DMS 273 treated with DMSO at 0.1 percent for 48 hours (cell line): ENCODE results near the gene TRPM1.

ENCODE experiments used
- DNase-seq: peaks from one replicate; lab custom pipeline; 2025; lab: John Stamatoyannopoulos, UW

The TRPM1 gene

GRCh38 chr15:31101262-31102038 lies at the start of gene TRPM1:
TSS of gene TRPM1 (minus strand) at chr15:31101725. CDS start at chr15:31081355, 20,370 bp downstream.
- no peak for DNase-seq

GRCh38 chr15:31150732-31151231 lies 49.3 kb upstream of the TRPM1 start:
- DNase-seq, result no peak

GRCh38 chr15:31149987-31150386 lies 48.5 kb upstream of the TRPM1 start:
- DNase-seq, result no peak

GRCh38 chr15:31149088-31149505 lies 47.6 kb upstream of the TRPM1 start:
- DNase-seq, result no peak

GRCh38 chr15:31148297-31149087 lies 47.0 kb upstream of the TRPM1 start:
- no peak for DNase-seq

GRCh38 chr15:31147944-31148296 lies 46.4 kb upstream of the TRPM1 start:
- no peak for DNase-seq

- DNase-seq, result no peak
These were observed 45.9 kb upstream of the TRPM1 start for GRCh38 chr15:31147456-31147855.

GRCh38 chr15:31145271-31145911 lies 43.9 kb upstream of the TRPM1 start:
- no peak for DNase-seq

- no peak for DNase-seq
These were observed 40.3 kb upstream of the TRPM1 start for GRCh38 chr15:31141792-31142191.

- DNase-seq, result no peak
These were observed 35.2 kb upstream of the TRPM1 start for GRCh38 chr15:31136607-31137328.

- DNase-seq, result no peak
These were observed 34.5 kb upstream of the TRPM1 start for GRCh38 chr15:31136016-31136415.

- no peak for DNase-seq
These were observed 34.0 kb upstream of the TRPM1 start for GRCh38 chr15:31135523-31135922.

- no peak for DNase-seq
These were observed 32.4 kb upstream of the TRPM1 start for GRCh38 chr15:31133890-31134289.

GRCh38 chr15:31131853-31132375 lies 30.4 kb upstream of the TRPM1 start:
- no peak for DNase-seq

GRCh38 chr15:31130576-31131237 lies 29.2 kb upstream of the TRPM1 start:
- DNase-seq, result no peak

- DNase-seq, result no peak
These were observed 28.3 kb upstream of the TRPM1 start for GRCh38 chr15:31129769-31130303.

- DNase-seq, result no peak
These were observed 27.6 kb upstream of the TRPM1 start for GRCh38 chr15:31128919-31129768.

- DNase-seq, result no peak
These were observed 27.0 kb upstream of the TRPM1 start for GRCh38 chr15:31128477-31128876.

- DNase-seq, result no peak
These were observed 26.2 kb upstream of the TRPM1 start for GRCh38 chr15:31127596-31128261.
